KMS-11 (cell line): ENCODE measurements around the gene LPGAT1.

Experiments used
- H2AFZ ChIP-seq: fragments of 200-600 bp; sonication (generic); 2 replicates; pipeline ENCODE4 v1.6.1; 2016; ENCODE audit warnings: antibody characterized with exemption, mixed run types, low read depth
- H3K27ac ChIP-seq: fragments of 200-600 bp; sonication (generic); 2 replicates; pipeline ENCODE4 v1.6.1; 2016; ENCODE audit warnings: mild to moderate bottlenecking, mixed run types
- H3K27me3 ChIP-seq: fragments of 200-600 bp; sonication (generic); 2 replicates; pipeline ENCODE4 v1.6.1; 2017; ENCODE audit warnings: mild to moderate bottlenecking, low read depth, mixed run types, moderate library complexity; ENCODE audit not compliant: insufficient read depth
- H3K36me3 ChIP-seq: fragments of 200-600 bp; sonication (generic); 2 replicates; pipeline ENCODE4 v1.6.1; 2017; ENCODE audit warnings: mild to moderate bottlenecking, mixed run types; ENCODE audit not compliant: insufficient read depth
- H3K4me1 ChIP-seq: fragments of 200-600 bp; sonication (generic); 2 replicates; pipeline ENCODE4 v1.6.1; 2016; ENCODE audit warnings: mild to moderate bottlenecking, low read depth, mixed run types; ENCODE audit not compliant: poor library complexity, severe bottlenecking
- H3K4me2 ChIP-seq: fragments of 200-600 bp; sonication (generic); 2 replicates; pipeline ENCODE4 v1.7.0; 2016; ENCODE audit warnings: mild to moderate bottlenecking, mixed run types
- H3K4me3 ChIP-seq: fragments of 200-600 bp; sonication (generic); IDR thresholded peaks from 2 replicates; pipeline ENCODE4 v1.6.1; 2017; ENCODE audit warnings: low read depth, low read length, mixed read lengths; ENCODE audit not compliant: insufficient read depth
- H3K79me2 ChIP-seq: fragments of 200-600 bp; sonication (generic); 2 replicates; pipeline ENCODE4 v1.6.1; 2016; ENCODE audit warnings: low read depth, mixed run types; ENCODE audit not compliant: insufficient read depth
- H3K9ac ChIP-seq: fragments of 200-600 bp; sonication (generic); 2 replicates; pipeline ENCODE4 v1.6.1; 2016; ENCODE audit warnings: mild to moderate bottlenecking, mixed run types
- H4K20me1 ChIP-seq: fragments of 200-600 bp; sonication (generic); 2 replicates; pipeline ENCODE4 v1.6.1; 2016; ENCODE audit warnings: mild to moderate bottlenecking, mixed run types; ENCODE audit not compliant: insufficient read depth
- TF ChIP-seq, protein P1 (sequence below): fragments of 200-600 bp; sonication (generic); conservative IDR thresholded peaks from 2 replicates; pipeline ENCODE4 v1.6.1; 2017; ENCODE audit warnings: low read depth, mild to moderate bottlenecking, antibody characterized with exemption, low read length, moderate library complexity, mixed read lengths

The LPGAT1 gene

DNA sequence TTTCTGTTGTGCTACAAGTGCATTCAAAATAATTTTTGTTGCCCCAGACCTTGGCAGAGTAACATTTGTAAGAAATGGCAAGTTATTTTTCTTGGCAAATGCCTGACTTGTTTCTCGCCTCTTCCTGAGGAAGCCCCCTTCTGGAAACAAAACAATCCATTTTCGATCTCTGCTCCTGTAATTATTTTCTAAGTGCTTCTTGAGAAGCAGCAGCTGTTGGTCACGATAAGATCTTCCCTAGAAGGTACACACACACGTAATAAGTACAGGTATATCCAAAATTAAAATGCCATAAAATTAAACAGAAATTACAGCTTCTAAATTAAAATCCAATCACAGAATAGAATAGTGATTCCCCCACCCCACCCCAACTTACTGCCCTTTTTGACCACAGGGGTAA, 47.3 kb downstream of the LPGAT1 start:
- no peak overlapping the region for H2AFZ ChIP-seq
- H3K9ac ChIP-seq, result no peak overlapping the region
- H3K27ac ChIP-seq, result no peak overlapping the region
- H3K4me3 ChIP-seq, result no peak overlapping the region
- H3K79me2 ChIP-seq, result no peaks in the 10 kb centered on the region
- no peaks in the 10 kb centered on the region for H4K20me1 ChIP-seq
- H3K36me3 ChIP-seq, result no peaks in the 10 kb centered on the region
- TF ChIP-seq, protein P1, sequence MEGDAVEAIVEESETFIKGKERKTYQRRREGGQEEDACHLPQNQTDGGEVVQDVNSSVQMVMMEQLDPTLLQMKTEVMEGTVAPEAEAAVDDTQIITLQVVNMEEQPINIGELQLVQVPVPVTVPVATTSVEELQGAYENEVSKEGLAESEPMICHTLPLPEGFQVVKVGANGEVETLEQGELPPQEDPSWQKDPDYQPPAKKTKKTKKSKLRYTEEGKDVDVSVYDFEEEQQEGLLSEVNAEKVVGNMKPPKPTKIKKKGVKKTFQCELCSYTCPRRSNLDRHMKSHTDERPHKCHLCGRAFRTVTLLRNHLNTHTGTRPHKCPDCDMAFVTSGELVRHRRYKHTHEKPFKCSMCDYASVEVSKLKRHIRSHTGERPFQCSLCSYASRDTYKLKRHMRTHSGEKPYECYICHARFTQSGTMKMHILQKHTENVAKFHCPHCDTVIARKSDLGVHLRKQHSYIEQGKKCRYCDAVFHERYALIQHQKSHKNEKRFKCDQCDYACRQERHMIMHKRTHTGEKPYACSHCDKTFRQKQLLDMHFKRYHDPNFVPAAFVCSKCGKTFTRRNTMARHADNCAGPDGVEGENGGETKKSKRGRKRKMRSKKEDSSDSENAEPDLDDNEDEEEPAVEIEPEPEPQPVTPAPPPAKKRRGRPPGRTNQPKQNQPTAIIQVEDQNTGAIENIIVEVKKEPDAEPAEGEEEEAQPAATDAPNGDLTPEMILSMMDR, result no peak
- no peak overlapping the region for H3K4me2 ChIP-seq
- H3K4me1 ChIP-seq, result peaks cover 19% of the 10 kb centered on the region
- no peaks in the 10 kb centered on the region for H3K27me3 ChIP-seq

DNA sequence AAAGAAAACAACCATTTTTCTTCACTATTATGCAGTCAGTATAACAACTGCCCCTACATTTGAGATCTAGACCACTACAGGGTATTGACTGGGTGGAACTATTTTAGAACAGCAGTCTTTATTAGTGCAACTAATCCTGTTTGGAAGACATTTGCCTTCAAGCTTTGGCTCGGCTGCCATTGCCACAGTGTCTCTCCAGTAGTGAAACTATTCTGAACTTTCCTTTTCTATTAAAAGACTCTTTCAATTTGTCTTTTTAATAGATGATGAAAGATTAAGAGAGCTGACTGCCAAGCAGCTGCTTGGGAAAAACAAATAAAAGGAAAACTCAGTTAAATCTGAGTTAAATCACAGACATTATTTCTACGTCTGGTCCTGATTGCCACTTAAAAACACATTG, 49.3 kb downstream of the LPGAT1 start:
- H3K4me2 ChIP-seq, result peak overlapping the region; percentile 23; the same call in 1 of the 2 replicates
- no peak overlapping the region for H3K27ac ChIP-seq

DNA sequence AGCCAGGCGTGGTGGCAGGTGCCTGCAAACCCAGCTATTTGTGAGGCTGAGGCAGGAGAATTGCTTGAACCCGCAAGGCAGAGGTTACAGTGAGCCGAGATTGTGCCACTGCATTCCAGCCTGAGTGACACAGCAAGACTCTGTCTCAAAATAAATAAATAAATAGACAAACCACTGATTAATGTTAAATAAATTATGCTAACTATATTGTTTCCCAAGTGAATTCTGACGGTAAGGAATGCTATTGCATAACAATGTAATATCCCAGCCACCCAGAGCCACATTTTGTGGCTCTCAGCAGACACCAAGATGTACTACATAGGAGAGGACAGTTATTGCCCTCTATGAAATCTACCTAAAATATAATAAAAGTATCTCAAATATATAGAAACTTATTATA, 55.4 kb downstream of the LPGAT1 start:
- H3K4me2 ChIP-seq, result no peak overlapping the region
- H3K27ac ChIP-seq, result no peak overlapping the region
- H3K9ac ChIP-seq, result no peak overlapping the region
- no peaks in the 10 kb centered on the region for H3K79me2 ChIP-seq
- peaks cover under 1% of the 10 kb centered on the region for H3K4me1 ChIP-seq
- TF ChIP-seq, protein P1, result no peak
- H3K27me3 ChIP-seq, result no peaks in the 10 kb centered on the region
- no peaks in the 10 kb centered on the region for H3K36me3 ChIP-seq
- H4K20me1 ChIP-seq, result no peaks in the 10 kb centered on the region
- no peak overlapping the region for H3K4me3 ChIP-seq
- H2AFZ ChIP-seq, result no peak overlapping the region

More for the DNA sequence above, 49.3 kb downstream of the LPGAT1 start:
- Histone ChIP-seq H3K4me1 (peaks cover 19% of the 10 kb centered on the region), H3K27me3 (no peaks in the 10 kb centered on the region), H3K9ac (no peak overlapping the region), H3K36me3 (no peaks in the 10 kb centered on the region), H3K4me3 (no peak overlapping the region), H4K20me1 (no peaks in the 10 kb centered on the region), H2AFZ (no peak overlapping the region), H3K79me2 (no peaks in the 10 kb centered on the region)
- TF ChIP-seq, protein P1, result no peak

DNA sequence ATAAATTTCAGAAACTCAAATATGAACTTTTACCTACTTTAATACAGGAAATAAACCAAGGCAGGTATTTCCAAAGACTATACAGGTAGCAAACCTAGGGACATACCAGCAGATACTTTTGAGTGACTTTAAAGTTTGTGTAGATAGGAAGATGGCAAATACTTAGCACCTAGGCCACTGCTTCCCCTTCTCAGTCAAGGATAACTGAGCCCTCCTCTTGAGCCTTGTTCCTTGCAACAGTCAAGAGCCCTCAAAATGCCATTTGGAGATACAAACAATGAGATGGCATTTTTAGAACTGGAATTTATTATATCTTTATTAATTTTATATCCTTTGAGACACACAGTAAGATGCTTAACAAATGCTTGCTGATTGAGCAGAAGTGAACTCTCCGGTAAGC, 65.9 kb downstream of the LPGAT1 start:
- H3K4me1 ChIP-seq, result no peaks in the 10 kb centered on the region
- no peak overlapping the region for H2AFZ ChIP-seq
- H3K9ac ChIP-seq, result no peak overlapping the region
- no peak overlapping the region for H3K27ac ChIP-seq
- no peaks in the 10 kb centered on the region for H3K36me3 ChIP-seq
- TF ChIP-seq, protein P1, result no peak
- no peak overlapping the region for H3K4me2 ChIP-seq
- no peaks in the 10 kb centered on the region for H4K20me1 ChIP-seq
- H3K4me3 ChIP-seq, result no peak overlapping the region
- H3K27me3 ChIP-seq, result no peaks in the 10 kb centered on the region
- H3K79me2 ChIP-seq, result no peaks in the 10 kb centered on the region
